ENCODE results near the gene ARHGAP36. TPM values are rescaled to one million over a fixed set of nuclear protein-coding genes. Genes with fewer than 3 reads are reported as not detected.

The ARHGAP36 gene, protein sequence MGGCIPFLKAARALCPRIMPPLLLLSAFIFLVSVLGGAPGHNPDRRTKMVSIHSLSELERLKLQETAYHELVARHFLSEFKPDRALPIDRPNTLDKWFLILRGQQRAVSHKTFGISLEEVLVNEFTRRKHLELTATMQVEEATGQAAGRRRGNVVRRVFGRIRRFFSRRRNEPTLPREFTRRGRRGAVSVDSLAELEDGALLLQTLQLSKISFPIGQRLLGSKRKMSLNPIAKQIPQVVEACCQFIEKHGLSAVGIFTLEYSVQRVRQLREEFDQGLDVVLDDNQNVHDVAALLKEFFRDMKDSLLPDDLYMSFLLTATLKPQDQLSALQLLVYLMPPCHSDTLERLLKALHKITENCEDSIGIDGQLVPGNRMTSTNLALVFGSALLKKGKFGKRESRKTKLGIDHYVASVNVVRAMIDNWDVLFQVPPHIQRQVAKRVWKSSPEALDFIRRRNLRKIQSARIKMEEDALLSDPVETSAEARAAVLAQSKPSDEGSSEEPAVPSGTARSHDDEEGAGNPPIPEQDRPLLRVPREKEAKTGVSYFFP
- total RNA-seq = not detected in 2 replicates

DNA sequence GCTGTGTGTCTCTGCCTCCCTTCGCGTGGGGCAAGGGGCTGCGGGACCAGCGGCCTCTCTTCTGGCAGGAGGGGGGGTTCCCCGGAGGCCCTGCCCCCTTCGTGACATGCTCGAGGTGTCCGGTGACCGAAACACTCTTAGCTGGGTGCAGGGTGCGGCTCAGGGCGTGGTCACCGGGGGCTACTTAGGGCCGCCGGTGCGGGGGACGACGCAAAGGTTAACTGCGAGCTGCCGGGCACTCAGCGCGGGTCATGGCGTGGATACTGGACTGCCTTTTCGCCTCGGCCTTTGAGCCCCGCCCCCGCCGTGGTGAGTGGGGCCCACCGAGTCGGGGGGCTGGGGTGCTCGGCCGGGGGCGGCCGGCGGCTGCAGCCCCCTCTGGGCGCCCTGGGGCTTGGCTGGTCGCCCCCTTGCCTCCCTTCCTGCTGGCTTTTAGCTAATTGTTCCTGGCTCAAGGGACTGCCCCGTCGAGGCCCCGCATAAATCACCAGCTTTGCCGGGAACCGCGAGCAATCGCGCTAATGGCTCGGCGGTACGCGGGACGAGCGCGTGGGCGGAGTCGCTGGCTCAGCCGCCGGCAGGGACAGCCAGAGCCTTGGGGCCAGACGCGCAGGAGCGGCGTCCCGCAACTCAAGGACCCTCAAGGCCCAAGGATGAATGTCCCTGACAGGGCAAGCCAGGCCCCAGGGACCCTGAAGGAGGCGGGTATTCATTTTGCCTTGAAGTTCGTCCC lies at the start of gene ARHGAP36:
Gene ARHGAP36 (plus strand): TSS at position 211 of the 733 bp plus-strand sequence. CDS start 23,320 bp downstream, outside the sequence.

Other genes starting within 250 kb of the ARHGAP36 start
- 12.9 and 19.0 TPM in 2 replicates for gene ENOX2, start 155.1 kb upstream of the ARHGAP36 start, total RNA-seq
- gene IGSF1, start 231.0 kb downstream of the ARHGAP36 start, total RNA-seq = under 0.01 TPM in 1 of 2 replicates, not detected in the other

Measured in dermis lymphatic vessel endothelial cell (primary cell).